GM12878 (cell line): ENCODE data around the gene MPRIP. TPM values are rescaled to one million over a fixed set of nuclear protein-coding genes. Genes with fewer than 3 reads are reported as not detected.

Experiments
- ATAC-seq: fragments of 200-7000 bp; cut with Tn5 transposase; 3 replicates; pipeline ENCODE4 v1.9.1; 2020; ENCODE audit warnings: mild to moderate bottlenecking, moderate library complexity
- BruUV-seq: library from RNA; stranded (reverse); fragments of 400-500 nt; replicated peaks from 2 replicates; lab custom pipeline; 2021; lab: Mats Ljungman, UMichigan
- CTCF ChIA-PET: fragments of 300-600 bp; sonication (Branson Sonifier 250); formaldehyde crosslinking; extraction: SDS; loops from one replicate; lab custom pipeline; 2021; ENCODE audit warnings: inconsistent platforms; lab: Yijun Ruan, JAX
- POLR2A ChIA-PET: fragments of 350-600 bp; formaldehyde crosslinking; extraction: SDS; loops from one replicate; lab custom pipeline; 2021; ENCODE audit warnings: inconsistent platforms; lab: Charles Lee
- RAD21 ChIA-PET: fragments of 300-600 bp; sonication (Branson Sonifier 250); formaldehyde crosslinking; loops from one replicate; lab custom pipeline; 2023; ENCODE audit warnings: antibody characterized with exemption; ENCODE audit not compliant: unreplicated experiment; lab: Charles Lee
- SMC1A ChIA-PET: fragments of 300-600 bp; sonication (Branson Sonifier 250); formaldehyde crosslinking; loops from one replicate; lab custom pipeline; 2023; ENCODE audit not compliant: unreplicated experiment, uncharacterized antibody; lab: Charles Lee
- DNase-seq: peaks from one replicate; pipeline ENCODE4 v3.0.0-alpha.2; 2011; ENCODE audit warnings: low read depth, low spot score
- FAIRE-seq: peaks from 3 replicates; lab custom pipeline; 2011; peaks lifted over from hg19 to GRCh38; lab: Jason Lieb, UNC
- H2AFZ ChIP-seq: 2 replicates; pipeline ENCODE4 v1.6.0; 2011; ENCODE audit warnings: low read depth, low read length, control low read depth; ENCODE audit not compliant: control insufficient read depth
- H3K27ac ChIP-seq: 2 replicates; pipeline ENCODE4 v1.5.1; 2011; ENCODE audit warnings: control low read depth; ENCODE audit not compliant: control insufficient read depth, insufficient read depth
- H3K27me3 ChIP-seq, 2 experiments: replicated peaks in 1 of 2; 2 replicates each; pipeline versions ENCODE4 v1.6.0 to v1.6.1; 2011; ENCODE audit warnings: low read length in 1 of 2; ENCODE audit not compliant: control insufficient read depth in 2 of 2, insufficient read depth in 2 of 2
- H3K36me3 ChIP-seq, 2 experiments: 2 replicates each; pipeline ENCODE4 v1.5.1; 2011; ENCODE audit warnings: low read length in 1 of 2; ENCODE audit not compliant: control insufficient read depth in 2 of 2, insufficient read depth in 2 of 2
- H3K4me1 ChIP-seq: 2 replicates; pipeline ENCODE4 v1.6.1; 2011; ENCODE audit warnings: mild to moderate bottlenecking, low read length, moderate library complexity, mixed read lengths; ENCODE audit not compliant: control insufficient read depth, insufficient read depth
- H3K4me2 ChIP-seq: 2 replicates; pipeline ENCODE4 v1.6.0; 2011; ENCODE audit warnings: control low read depth; ENCODE audit not compliant: control insufficient read depth, insufficient read depth
- H3K4me3 ChIP-seq: fragments of 200-600 bp; sonication (generic); 2 replicates; pipeline ENCODE4 v1.5.1; 2016
- H3K79me2 ChIP-seq: 2 replicates; pipeline ENCODE4 v1.6.0; 2011; ENCODE audit warnings: low read length; ENCODE audit not compliant: control insufficient read depth, insufficient read depth
- H3K9ac ChIP-seq: 2 replicates; pipeline ENCODE4 v1.8.0; 2011; ENCODE audit warnings: low read length, control low read depth, mixed read lengths; ENCODE audit not compliant: control insufficient read depth, insufficient read depth
- H3K9me3 ChIP-seq: replicated peaks from 3 replicates; pipeline ENCODE4 v1.5.1; 2011; ENCODE audit warnings: mild to moderate bottlenecking, low read length; ENCODE audit not compliant: control insufficient read depth, insufficient read depth
- H4K20me1 ChIP-seq: 2 replicates; pipeline ENCODE4 v1.6.0; 2011; ENCODE audit not compliant: control insufficient read depth, insufficient read depth
- CBX3 ChIP-seq: fragments of 200-600 bp; sonication (generic); IDR thresholded peaks from 2 replicates; pipeline ENCODE4 v1.6.1; 2016; ENCODE audit warnings: low read depth, borderline replicate concordance
- E2F8 ChIP-seq: fragments of 450-650 bp; IDR thresholded peaks from 2 replicates; pipeline ENCODE4 v1.6.1; 2018; ENCODE audit warnings: mild to moderate bottlenecking, low read depth, moderate library complexity; ENCODE audit not compliant: partially characterized antibody
- HDAC2 ChIP-seq: fragments of 200-600 bp; sonication (generic); IDR thresholded peaks from 2 replicates; pipeline ENCODE4 v1.6.1; 2017
- KDM1A ChIP-seq: fragments of 200-600 bp; sonication (generic); IDR thresholded peaks from 2 replicates; pipeline ENCODE4 v1.6.1; 2016; ENCODE audit warnings: borderline replicate concordance
- MEF2A ChIP-seq: IDR thresholded peaks from 2 replicates; pipeline ENCODE4 v1.6.1; 2011; ENCODE audit warnings: low read depth, mild to moderate bottlenecking, low read length, moderate library complexity; ENCODE audit not compliant: insufficient read depth
- MYB ChIP-seq: fragments of 150-350 bp; IDR thresholded peaks from 2 replicates; pipeline ENCODE4 v1.6.1; 2014; ENCODE audit warnings: mild to moderate bottlenecking, low read depth, low read length, borderline replicate concordance
- NRF1 ChIP-seq: conservative IDR thresholded peaks from 2 replicates; pipeline ENCODE4 v1.6.1; 2011; ENCODE audit warnings: mild to moderate bottlenecking, low read depth, low read length, improper control_type of control experiment
- TCF12 ChIP-seq: IDR thresholded peaks from 2 replicates; pipeline ENCODE4 v1.6.1; 2011; ENCODE audit warnings: low read depth, mild to moderate bottlenecking, low read length
- USF1 ChIP-seq: IDR thresholded peaks from 2 replicates; pipeline ENCODE4 v1.6.1; 2011; ENCODE audit warnings: borderline replicate concordance, low read depth, mild to moderate bottlenecking, moderate library complexity, mixed read lengths, low read length; ENCODE audit not compliant: insufficient read depth; ENCODE audit errors: extremely low read length
- YY1 ChIP-seq: IDR thresholded peaks from 2 replicates; pipeline ENCODE4 v1.6.1; 2011; ENCODE audit warnings: low read depth, mild to moderate bottlenecking, low read length
- ZNF274 ChIP-seq: IDR thresholded peaks from one replicate; pipeline ENCODE4 v1.8.0; 2011; ENCODE audit not compliant: insufficient read length, insufficient read depth
- ZNF592 ChIP-seq: fragments of 450-650 bp; IDR thresholded peaks from 2 replicates; pipeline ENCODE4 v1.6.1; 2017; ENCODE audit warnings: mild to moderate bottlenecking, moderate library complexity
- WGBS: methylation state at CpG from one replicate; pipeline ENCODE4 v1.1.6; 2016; ENCODE audit warnings: low lambda C conversion rate; ENCODE audit not compliant: insufficient replicate concordance, insufficient coverage; ENCODE audit errors: missing lambda C conversion rate; 5-methylcytosine and 5-hydroxymethylcytosine counted together
- in situ Hi-C: fragments of 300-500 bp; cut with MboI; formaldehyde crosslinking; loops from 9 replicates; pipeline ENCODE4 v1.14.3; 2018; ENCODE audit warnings: mixed read lengths
- intact Hi-C: fragments of 100-400 bp; cut with micrococcal nuclease; formaldehyde crosslinking; loops from one replicate; pipeline ENCODE4 v1.14.2; 2022; ENCODE audit not compliant: unreplicated experiment
- polyA plus RNA-seq, 11 experiments: library from polyadenylated mRNA; depleted of rRNA in 4 of 11; unstranded in 6 of 11; stranded (reverse) in 5 of 11; fragments of >200 nt; fragmentation: Nextera tagmentation in 4 of 11; fragmentation: Illumina TruSeq in 1 of 11; extraction: Ambion mirVana in 4 of 11; extraction: Trizol in 1 of 11; gene quantifications; 1 replicate in 1 of 11; 2 replicates in 10 of 11; pipeline versions ENCODE4 v1.2.1 to v1.2.3, GENCODE V29; 2011 to 2016; ENCODE audit warnings: inconsistent platforms in 2 of 11, missing spikeins in 2 of 11, low read depth in 1 of 11
- total RNA-seq, 4 experiments: library from RNA; depleted of rRNA in 3 of 4; stranded (reverse); fragments of >200 nt in 3 of 4; fragmentation: Illumina TruSeq in 1 of 4; extraction: Trizol in 1 of 4; gene quantifications; 2 replicates each; pipeline versions ENCODE4 v1.2.1 to v1.2.3, GENCODE V29; 2013 to 2021

MPRIP gene
- total and polyA plus RNA-seq, 10 of the 15 experiments (the other 5 are each of a cell fraction or from before 2014, with no cell fraction given): 16.5 to 168 (median 71.7) TPM

GRCh38 chr17:17191961-17192381 lies 149.7 kb downstream of the MPRIP start:
- no peaks in the 10 kb centered on the region for H3K27me3 ChIP-seq
- no peak overlapping the region for H2AFZ ChIP-seq
- no peak overlapping the region for H3K4me3 ChIP-seq
- in situ Hi-C loops: no loop called here
- peaks cover 12% of the 10 kb centered on the region for H3K4me1 ChIP-seq
- H3K4me2 ChIP-seq: peak overlapping the region; percentile 50; the same call in 1 of the 2 replicates
- intact Hi-C loops: loop anchor here (5.0 kb wide), 1 partner anchor 45 kb away; no protein-coding TSS in a partner anchor
- no peak for FAIRE-seq
- no peak overlapping the region for H3K27ac ChIP-seq
- RAD21 ChIA-PET: interaction anchor here (0.7 to 2.0 kb wide), 4 partner anchors 10 to 199 kb away, joined by 3 to 10 read pairs (median 3); no protein-coding TSS in a partner anchor
- no peaks in the 10 kb centered on the region for H3K79me2 ChIP-seq
- no TSS peak for BruUV-seq
- no peaks in the 10 kb centered on the region for H4K20me1 ChIP-seq
- ATAC-seq: no peak
- no peak for DNase-seq
- 79% methylated on average over 10 of the region's 10 CpGs for WGBS
- POLR2A ChIA-PET: interaction anchor here (0.8 to 1.0 kb wide), 2 partner anchors 9 to 14 kb away, joined by 3 to 4 read pairs; partner anchors contain the start of gene PLD6
- CTCF ChIA-PET: interaction anchor here (1.2 kb wide), 1 partner anchor 50 kb away, joined by 3 read pairs; no protein-coding TSS in a partner anchor
- H3K9ac ChIP-seq: no peak overlapping the region
- H3K36me3 ChIP-seq: peaks cover 0 to 3% of the 10 kb centered on the region in 2 experiments; a peak in 3 of 4 replicates
- SMC1A ChIA-PET: interaction anchor here (1.4 to 2.5 kb wide), 2 partner anchors 9 to 11 kb away, joined by 6 to 8 read pairs; no protein-coding TSS in a partner anchor
- no peaks in the 10 kb centered on the region for H3K9me3 ChIP-seq
- TF ChIP-seq CBX3 (no peak), E2F8 (no peak), HDAC2 (no peak), YY1 (no peak), TCF12 (no peak), USF1 (no peak), MEF2A (no peak), ZNF592 (no peak), MYB (no peak), KDM1A (no peak), ZNF274 (no peak), NRF1 (no peak)
